ENCODE results near the gene ASB10.

ASB10 gene

GRCh38 chr7:151141855-151142685 is 45.0 kb downstream of the ASB10 start:
- peaks cover 23% of the 10 kb centered on the region for H3K36me3 ChIP-seq (ENCODE audit: insufficient read depth, low read length)
- TF ChIP-seq EZH2 (IDR thresholded peaks at IDR 0.05; ENCODE audit: borderline replicate concordance, low read depth, low read length, severe bottlenecking) (no peak), CTCF (IDR thresholded peaks at IDR 0.05; ENCODE audit: borderline replicate concordance, extremely low read depth, low read length, poor library complexity, severe bottlenecking) (no peak)
- peaks cover 4% of the 10 kb centered on the region; the same call in 1 of the 2 replicates for H4K20me1 ChIP-seq (ENCODE audit: insufficient read depth, low read length)
- H2AFZ ChIP-seq (ENCODE audit: low read depth, low read length), result no peak overlapping the region
- H3K9me3 ChIP-seq (ENCODE audit: insufficient read depth, low read length, severe bottlenecking), result no peaks in the 10 kb centered on the region
- H3K4me3 ChIP-seq (ENCODE audit: low read depth in 1 of 2, low read length in 2 of 2), result no peak overlapping the region
- H3K4me1 ChIP-seq (ENCODE audit: insufficient read depth, low read length), result no peaks in the 10 kb centered on the region
- ATAC-seq (ENCODE audit: insufficient read depth, low read depth) (no peak), DNase-seq (no peak)
- no peak overlapping the region for H3K27ac ChIP-seq (ENCODE audit: low read length)
- no peak overlapping the region for H3K9ac ChIP-seq (ENCODE audit: low read depth, low read length)
- H3K79me2 ChIP-seq (ENCODE audit: insufficient read depth, low read length), result no peaks in the 10 kb centered on the region
- H3K27me3 ChIP-seq (ENCODE audit: insufficient read depth, low read length, poor library complexity), result no peaks in the 10 kb centered on the region
- no peak overlapping the region for H3K4me2 ChIP-seq (ENCODE audit: insufficient read depth, low read length)

- Histone ChIP-seq H3K36me3 (ENCODE audit: insufficient read depth, low read length) (peaks cover 23% of the 10 kb centered on the region), H2AFZ (ENCODE audit: low read depth, low read length) (no peak overlapping the region), H3K4me3 (ENCODE audit: low read depth in 1 of 2, low read length in 2 of 2) (no peak overlapping the region), H4K20me1 (ENCODE audit: insufficient read depth, low read length) (peaks cover 4% of the 10 kb centered on the region; the same call in 1 of the 2 replicates), H3K27ac (ENCODE audit: low read length) (no peak overlapping the region), H3K9me3 (ENCODE audit: insufficient read depth, low read length, severe bottlenecking) (no peaks in the 10 kb centered on the region), H3K4me1 (ENCODE audit: insufficient read depth, low read length) (no peaks in the 10 kb centered on the region), H3K4me2 (ENCODE audit: insufficient read depth, low read length) (no peak overlapping the region), H3K79me2 (ENCODE audit: insufficient read depth, low read length) (no peaks in the 10 kb centered on the region), H3K9ac (ENCODE audit: low read depth, low read length) (no peak overlapping the region), H3K27me3 (ENCODE audit: insufficient read depth, low read length, poor library complexity) (no peaks in the 10 kb centered on the region)
- no peak for DNase-seq
- TF ChIP-seq EZH2 (IDR thresholded peaks at IDR 0.05; ENCODE audit: borderline replicate concordance, low read depth, low read length, severe bottlenecking) (no peak), CTCF (IDR thresholded peaks at IDR 0.05; ENCODE audit: borderline replicate concordance, extremely low read depth, low read length, poor library complexity, severe bottlenecking) (no peak)
- no peak for ATAC-seq (ENCODE audit: insufficient read depth, low read depth)
Observed at GRCh38 chr7:151141311-151141854, 45.7 kb downstream of the ASB10 start.

GRCh38 chr7:151140826-151141225 is 46.2 kb downstream of the ASB10 start:
- peaks cover 4% of the 10 kb centered on the region; the same call in 1 of the 2 replicates for H4K20me1 ChIP-seq (ENCODE audit: insufficient read depth, low read length)
- no peaks in the 10 kb centered on the region for H3K9me3 ChIP-seq (ENCODE audit: insufficient read depth, low read length, severe bottlenecking)
- peaks cover 28% of the 10 kb centered on the region for H3K36me3 ChIP-seq (ENCODE audit: insufficient read depth, low read length)
- DNase-seq (no peak), ATAC-seq (ENCODE audit: insufficient read depth, low read depth) (no peak)
- no peak overlapping the region for H3K27ac ChIP-seq (ENCODE audit: low read length)
- H2AFZ ChIP-seq (ENCODE audit: low read depth, low read length), result no peak overlapping the region
- no peak overlapping the region for H3K4me2 ChIP-seq (ENCODE audit: insufficient read depth, low read length)
- H3K79me2 ChIP-seq (ENCODE audit: insufficient read depth, low read length), result no peaks in the 10 kb centered on the region
- H3K27me3 ChIP-seq (ENCODE audit: insufficient read depth, low read length, poor library complexity), result no peaks in the 10 kb centered on the region
- no peaks in the 10 kb centered on the region for H3K4me1 ChIP-seq (ENCODE audit: insufficient read depth, low read length)
- no peak overlapping the region for H3K9ac ChIP-seq (ENCODE audit: low read depth, low read length)
- no peak overlapping the region for H3K4me3 ChIP-seq (ENCODE audit: low read depth in 1 of 2, low read length in 2 of 2)
- TF ChIP-seq CTCF (IDR thresholded peaks at IDR 0.05; ENCODE audit: borderline replicate concordance, extremely low read depth, low read length, poor library complexity, severe bottlenecking) (no peak), EZH2 (IDR thresholded peaks at IDR 0.05; ENCODE audit: borderline replicate concordance, low read depth, low read length, severe bottlenecking) (no peak)

Data from DND-41 (cell line).